Memory B cell (primary cell): Measurements from ENCODE around the gene DUSP18.
A peak's percentile ranks its signal among the peaks of the same experiment; 100 is the strongest.

ENCODE experiments used
- ATAC-seq: fragments of 150-1000 bp; cut with Tn5 transposase; 2 replicates; pipeline ENCODE4 v1.10.0; 2021; ENCODE audit warnings: low read depth, mild to moderate bottlenecking, moderate library complexity
- DNase-seq, 2 donors: peaks; one replicate each; pipeline ENCODE4 v3.0.0; 2022; ENCODE audit warnings: low spot score in 2 of 2
- H3K27ac Mint-ChIP-seq: one replicate; pipeline ENCODE4 v1.8.0; 2022; ENCODE audit warnings: mild to moderate bottlenecking, moderate library complexity, mixed read lengths
- H3K27me3 Mint-ChIP-seq: one replicate; pipeline ENCODE4 v1.8.0; 2022; ENCODE audit warnings: mixed read lengths
- H3K36me3 Mint-ChIP-seq: one replicate; pipeline ENCODE4 v1.8.0; 2022; ENCODE audit warnings: mild to moderate bottlenecking, mixed read lengths
- H3K4me1 Mint-ChIP-seq: one replicate; pipeline ENCODE4 v1.8.0; 2022; ENCODE audit warnings: mixed read lengths
- H3K4me3 Mint-ChIP-seq: one replicate; pipeline ENCODE4 v1.8.0; 2022; ENCODE audit warnings: mild to moderate bottlenecking, moderate library complexity, mixed read lengths
- H3K9me3 Mint-ChIP-seq: one replicate; pipeline ENCODE4 v1.8.0; 2022; ENCODE audit warnings: mixed read lengths

The DUSP18 gene

GRCh38 chr22:30665266-30665665 is 2.4 kb downstream of the DUSP18 start:
- H3K36me3 Mint-ChIP-seq: peaks cover 16% of the 10 kb centered on the region
- H3K4me3 Mint-ChIP-seq: no peak overlapping the region
- ATAC-seq (no peak), DNase-seq (no peak)
- H3K27me3 Mint-ChIP-seq: no peaks in the 10 kb centered on the region
- peaks cover 20% of the 10 kb centered on the region for H3K4me1 Mint-ChIP-seq
- H3K9me3 Mint-ChIP-seq: no peaks in the 10 kb centered on the region
- H3K27ac Mint-ChIP-seq: no peak overlapping the region

GRCh38 chr22:30664798-30665197 is 2.9 kb downstream of the DUSP18 start:
- H3K36me3 Mint-ChIP-seq: peaks cover 18% of the 10 kb centered on the region
- H3K9me3 Mint-ChIP-seq: no peaks in the 10 kb centered on the region
- H3K27ac Mint-ChIP-seq: no peak overlapping the region

GRCh38 chr22:30662040-30662439 is 5.6 kb downstream of the DUSP18 start:
- no peak overlapping the region for H3K4me3 Mint-ChIP-seq
- H3K9me3 Mint-ChIP-seq: no peaks in the 10 kb centered on the region
- no peak overlapping the region for H3K27ac Mint-ChIP-seq
- DNase-seq (no peak), ATAC-seq (no peak)
- H3K36me3 Mint-ChIP-seq: peaks cover 23% of the 10 kb centered on the region
- H3K27me3 Mint-ChIP-seq: no peaks in the 10 kb centered on the region
- peaks cover 17% of the 10 kb centered on the region for H3K4me1 Mint-ChIP-seq

More at GRCh38 chr22:30664798-30665197, 2.9 kb downstream of the DUSP18 start:
- Mint-ChIP-seq H3K4me1 (peaks cover 23% of the 10 kb centered on the region), H3K4me3 (no peak overlapping the region), H3K27me3 (no peaks in the 10 kb centered on the region)
- ATAC-seq: no peak
- no peak for DNase-seq

GRCh38 chr22:30655532-30655931 is 12.1 kb downstream of the DUSP18 start:
- Mint-ChIP-seq H3K27ac (no peak overlapping the region), H3K27me3 (no peaks in the 10 kb centered on the region), H3K4me1 (peaks cover 4% of the 10 kb centered on the region), H3K36me3 (peaks cover 12% of the 10 kb centered on the region), H3K4me3 (no peak overlapping the region), H3K9me3 (no peaks in the 10 kb centered on the region)
- no peak for DNase-seq
- ATAC-seq: no peak

- DNase-seq (no peak), ATAC-seq (no peak)
- H3K27me3 Mint-ChIP-seq: no peaks in the 10 kb centered on the region
- H3K9me3 Mint-ChIP-seq: no peaks in the 10 kb centered on the region
- H3K4me1 Mint-ChIP-seq: peaks cover 6% of the 10 kb centered on the region
- no peak overlapping the region for H3K4me3 Mint-ChIP-seq
- no peak overlapping the region for H3K27ac Mint-ChIP-seq
- H3K36me3 Mint-ChIP-seq: peaks cover 7% of the 10 kb centered on the region
Observed at GRCh38 chr22:30654361-30654760, 13.3 kb downstream of the DUSP18 start.

- peaks cover 11% of the 10 kb centered on the region for H3K4me1 Mint-ChIP-seq
- DNase-seq: no peak
- H3K27me3 Mint-ChIP-seq: no peaks in the 10 kb centered on the region
- no peaks in the 10 kb centered on the region for H3K9me3 Mint-ChIP-seq
- no peak overlapping the region for H3K27ac Mint-ChIP-seq
- ATAC-seq: no peak
- H3K4me3 Mint-ChIP-seq: no peak overlapping the region
- peaks cover 5% of the 10 kb centered on the region for H3K36me3 Mint-ChIP-seq
Observed at GRCh38 chr22:30652852-30653251, 14.8 kb downstream of the DUSP18 start.

GRCh38 chr22:30650508-30651116 is 17.1 kb downstream of the DUSP18 start:
- H3K36me3 Mint-ChIP-seq: peaks cover 4% of the 10 kb centered on the region
- H3K9me3 Mint-ChIP-seq: no peaks in the 10 kb centered on the region
- no peak overlapping the region for H3K27ac Mint-ChIP-seq
- ATAC-seq (no peak), DNase-seq (no peak)
- no peaks in the 10 kb centered on the region for H3K27me3 Mint-ChIP-seq
- H3K4me3 Mint-ChIP-seq: no peak overlapping the region
- peaks cover 11% of the 10 kb centered on the region for H3K4me1 Mint-ChIP-seq

GRCh38 chr22:30649430-30650007 is 18.2 kb downstream of the DUSP18 start:
- H3K27ac Mint-ChIP-seq: no peak overlapping the region
- no peaks in the 10 kb centered on the region for H3K9me3 Mint-ChIP-seq
- no peak overlapping the region for H3K4me3 Mint-ChIP-seq
- peak; percentile 96 for ATAC-seq
- no peaks in the 10 kb centered on the region for H3K27me3 Mint-ChIP-seq
- DNase-seq: no peak
- H3K4me1 Mint-ChIP-seq: peaks cover 11% of the 10 kb centered on the region
- peaks cover 2% of the 10 kb centered on the region for H3K36me3 Mint-ChIP-seq

GRCh38 chr22:30648825-30649224 is 18.9 kb downstream of the DUSP18 start:
- no peaks in the 10 kb centered on the region for H3K36me3 Mint-ChIP-seq
- H3K27me3 Mint-ChIP-seq: no peaks in the 10 kb centered on the region
- ATAC-seq: no peak
- H3K9me3 Mint-ChIP-seq: no peaks in the 10 kb centered on the region
- no peak for DNase-seq
- H3K4me1 Mint-ChIP-seq: peaks cover 11% of the 10 kb centered on the region
- H3K27ac Mint-ChIP-seq: no peak overlapping the region
- H3K4me3 Mint-ChIP-seq: no peak overlapping the region

- no peak overlapping the region for H3K4me3 Mint-ChIP-seq
- no peak overlapping the region for H3K27ac Mint-ChIP-seq
- H3K4me1 Mint-ChIP-seq: peaks cover 14% of the 10 kb centered on the region
- H3K27me3 Mint-ChIP-seq: no peaks in the 10 kb centered on the region
- no peak for DNase-seq
- no peak for ATAC-seq
- H3K9me3 Mint-ChIP-seq: no peaks in the 10 kb centered on the region
- no peaks in the 10 kb centered on the region for H3K36me3 Mint-ChIP-seq
Observed at GRCh38 chr22:30647536-30647935, 20.1 kb downstream of the DUSP18 start.

GRCh38 chr22:30646518-30647160 is 21.0 kb downstream of the DUSP18 start:
- no peaks in the 10 kb centered on the region for H3K36me3 Mint-ChIP-seq
- no peaks in the 10 kb centered on the region for H3K9me3 Mint-ChIP-seq
- H3K27me3 Mint-ChIP-seq: no peaks in the 10 kb centered on the region
- H3K4me1 Mint-ChIP-seq: peaks cover 14% of the 10 kb centered on the region
- DNase-seq: no peak
- no peak overlapping the region for H3K27ac Mint-ChIP-seq
- H3K4me3 Mint-ChIP-seq: no peak overlapping the region
- no peak for ATAC-seq

GRCh38 chr22:30643055-30643875 is 24.4 kb downstream of the DUSP18 start:
- Mint-ChIP-seq H3K36me3 (peaks cover 1% of the 10 kb centered on the region), H3K27ac (no peak overlapping the region), H3K9me3 (peaks cover 3% of the 10 kb centered on the region), H3K27me3 (no peaks in the 10 kb centered on the region), H3K4me1 (peaks cover 3% of the 10 kb centered on the region), H3K4me3 (no peak overlapping the region)
- no peak for DNase-seq
- ATAC-seq: no peak

- peaks cover 1% of the 10 kb centered on the region for H3K36me3 Mint-ChIP-seq
- H3K4me1 Mint-ChIP-seq: peaks cover 10% of the 10 kb centered on the region
- DNase-seq (no peak), ATAC-seq (no peak)
- H3K27ac Mint-ChIP-seq: no peak overlapping the region
- peaks cover 3% of the 10 kb centered on the region for H3K9me3 Mint-ChIP-seq
- no peak overlapping the region for H3K4me3 Mint-ChIP-seq
- no peaks in the 10 kb centered on the region for H3K27me3 Mint-ChIP-seq
Observed at GRCh38 chr22:30640839-30641430, 26.7 kb downstream of the DUSP18 start.

GRCh38 chr22:30640361-30640760 is 27.3 kb downstream of the DUSP18 start:
- Mint-ChIP-seq H3K27me3 (no peaks in the 10 kb centered on the region), H3K4me1 (peaks cover 11% of the 10 kb centered on the region), H3K4me3 (no peak overlapping the region), H3K36me3 (peaks cover 1% of the 10 kb centered on the region), H3K27ac (no peak overlapping the region), H3K9me3 (peaks cover 3% of the 10 kb centered on the region)
- ATAC-seq (no peak), DNase-seq (no peak)
